Mammary epithelial cell (primary cell): ENCODE results near the gene TGFB3.

Experiments
- CTCF ChIP-seq, 2 donors: IDR thresholded peaks in 1 of 2; conservative IDR thresholded peaks in 1 of 2; 2 replicates each; pipeline ENCODE4 v1.5.1; 2011 to 2012; ENCODE audit warnings: inconsistent platforms in 2 of 2, low read length in 2 of 2, mild to moderate bottlenecking in 2 of 2, control low read depth in 1 of 2, low read depth in 1 of 2; ENCODE audit not compliant: insufficient read depth in 1 of 2; ENCODE audit errors: extremely low read depth in 1 of 2
- EZH2 ChIP-seq: IDR thresholded peaks from 2 replicates; pipeline ENCODE4 v1.6.1; 2012; ENCODE audit warnings: low read length, inconsistent platforms, borderline replicate concordance

GRCh38 chr14:76024211-76024907 lies 42.6 kb upstream of the TGFB3 start:
- TF ChIP-seq CTCF (conservative IDR thresholded peaks at IDR 0.05 in 1 of 2, IDR thresholded peaks at IDR 0.05 in 1 of 2; ENCODE audit: extremely low read depth in 1 of 2, insufficient read depth in 1 of 2, low read depth in 1 of 2, low read length in 2 of 2) (no peak), EZH2 (no peak)
